IPS-15b (cell line): ENCODE data around the gene FOXO6.
A peak's percentile ranks its signal among the peaks of the same experiment; 100 is the strongest.

Experiments used
- H3K27me3 ChIP-seq: one replicate; pipeline ENCODE4 v1.6.1; 2013; ENCODE audit warnings: low read length; ENCODE audit not compliant: control insufficient read depth, insufficient read depth
- H3K36me3 ChIP-seq: one replicate; pipeline ENCODE4 v1.6.1; 2013; ENCODE audit warnings: low read length; ENCODE audit not compliant: control insufficient read depth, insufficient read depth
- H3K4me1 ChIP-seq: one replicate; pipeline ENCODE4 v1.6.1; 2013; ENCODE audit warnings: mild to moderate bottlenecking, low read length; ENCODE audit not compliant: control insufficient read depth, insufficient read depth
- H3K4me3 ChIP-seq: one replicate; pipeline ENCODE4 v1.5.1; 2013; ENCODE audit warnings: low read depth, low read length
- H3K9ac ChIP-seq: one replicate; pipeline ENCODE4 v1.6.1; 2013; ENCODE audit warnings: low read depth, mild to moderate bottlenecking, low read length
- H3K9me3 ChIP-seq: one replicate; pipeline ENCODE4 v1.6.1; 2013; ENCODE audit warnings: mild to moderate bottlenecking, low read length; ENCODE audit not compliant: control insufficient read depth, insufficient read depth

FOXO6 gene

GRCh38 chr1:41360786-41361494 is at the start of gene FOXO6:
TSS of gene FOXO6 (plus strand) at chr1:41361434.
- Histone ChIP-seq H3K9ac (no peak within 1 kb of the TSS), H3K4me1 (peaks cover 18% of the 10 kb centered on the region), H3K27me3 (peaks cover 71% of the 10 kb centered on the region)

GRCh38 chr1:41312991-41313645 is 48.1 kb upstream of the FOXO6 start:
- Histone ChIP-seq H3K9me3 (no peaks in the 10 kb centered on the region), H3K4me1 (peaks cover 9% of the 10 kb centered on the region), H3K36me3 (no peaks in the 10 kb centered on the region), H3K27me3 (peaks cover 4% of the 10 kb centered on the region), H3K4me3 (no peak overlapping the region), H3K9ac (no peak overlapping the region)

More at GRCh38 chr1:41360786-41361494, at the start of gene FOXO6:
- Histone ChIP-seq H3K9me3 (no peaks in the 10 kb centered on the region), H3K36me3 (no peaks in the 10 kb centered on the region), H3K4me3 (peak within 1 kb of the TSS; percentile 76)

GRCh38 chr1:41313661-41314131 is 47.5 kb upstream of the FOXO6 start:
- H3K27me3 ChIP-seq = peaks cover 4% of the 10 kb centered on the region
- no peaks in the 10 kb centered on the region for H3K36me3 ChIP-seq
- no peak overlapping the region for H3K9ac ChIP-seq
- H3K4me1 ChIP-seq = peaks cover 9% of the 10 kb centered on the region
- H3K4me3 ChIP-seq = no peak overlapping the region
- no peaks in the 10 kb centered on the region for H3K9me3 ChIP-seq

- H3K36me3 ChIP-seq = no peaks in the 10 kb centered on the region
These were observed 46.7 kb upstream of the FOXO6 start for GRCh38 chr1:41314376-41315145.

GRCh38 chr1:41315146-41315822 is 46.0 kb upstream of the FOXO6 start:
- no peaks in the 10 kb centered on the region for H3K36me3 ChIP-seq
- no peak overlapping the region for H3K4me3 ChIP-seq
- no peaks in the 10 kb centered on the region for H3K9me3 ChIP-seq
- peaks cover 9% of the 10 kb centered on the region for H3K4me1 ChIP-seq
- no peak overlapping the region for H3K9ac ChIP-seq
- H3K27me3 ChIP-seq = peaks cover 4% of the 10 kb centered on the region

More at GRCh38 chr1:41314376-41315145, 46.7 kb upstream of the FOXO6 start:
- no peaks in the 10 kb centered on the region for H3K9me3 ChIP-seq
- peaks cover 4% of the 10 kb centered on the region for H3K27me3 ChIP-seq
- H3K4me1 ChIP-seq = peaks cover 9% of the 10 kb centered on the region
- H3K9ac ChIP-seq = no peak overlapping the region
- H3K4me3 ChIP-seq = no peak overlapping the region

- Histone ChIP-seq H3K27me3 (peaks cover 4% of the 10 kb centered on the region), H3K4me1 (peaks cover 9% of the 10 kb centered on the region), H3K9ac (no peak overlapping the region), H3K36me3 (no peaks in the 10 kb centered on the region), H3K9me3 (no peaks in the 10 kb centered on the region), H3K4me3 (no peak overlapping the region)
These were observed 45.4 kb upstream of the FOXO6 start for GRCh38 chr1:41315871-41316270.

- H3K27me3 ChIP-seq = peaks cover 4% of the 10 kb centered on the region
- H3K9ac ChIP-seq = no peak overlapping the region
- H3K9me3 ChIP-seq = no peaks in the 10 kb centered on the region
- H3K4me3 ChIP-seq = no peak overlapping the region
- no peaks in the 10 kb centered on the region for H3K36me3 ChIP-seq
- peaks cover 9% of the 10 kb centered on the region for H3K4me1 ChIP-seq
These were observed 43.9 kb upstream of the FOXO6 start for GRCh38 chr1:41317361-41317760.

GRCh38 chr1:41318135-41318534 is 43.1 kb upstream of the FOXO6 start:
- peaks cover 4% of the 10 kb centered on the region for H3K27me3 ChIP-seq
- H3K4me3 ChIP-seq = no peak overlapping the region
- no peaks in the 10 kb centered on the region for H3K9me3 ChIP-seq
- peaks cover 9% of the 10 kb centered on the region for H3K4me1 ChIP-seq
- H3K36me3 ChIP-seq = no peaks in the 10 kb centered on the region
- H3K9ac ChIP-seq = no peak overlapping the region

GRCh38 chr1:41319106-41319755 is 42.0 kb upstream of the FOXO6 start:
- no peaks in the 10 kb centered on the region for H3K27me3 ChIP-seq
- H3K36me3 ChIP-seq = no peaks in the 10 kb centered on the region
- H3K9me3 ChIP-seq = no peaks in the 10 kb centered on the region
- H3K4me1 ChIP-seq = peaks cover 9% of the 10 kb centered on the region
- no peak overlapping the region for H3K9ac ChIP-seq
- H3K4me3 ChIP-seq = no peak overlapping the region

- H3K4me3 ChIP-seq = no peak overlapping the region
- H3K4me1 ChIP-seq = peaks cover 1% of the 10 kb centered on the region
- no peaks in the 10 kb centered on the region for H3K36me3 ChIP-seq
- H3K27me3 ChIP-seq = no peaks in the 10 kb centered on the region
- H3K9ac ChIP-seq = no peak overlapping the region
- H3K9me3 ChIP-seq = no peaks in the 10 kb centered on the region
These were observed 41.2 kb upstream of the FOXO6 start for GRCh38 chr1:41319807-41320711.
